ENCODE measurements around the gene FIZ1.

FIZ1 gene

DNA sequence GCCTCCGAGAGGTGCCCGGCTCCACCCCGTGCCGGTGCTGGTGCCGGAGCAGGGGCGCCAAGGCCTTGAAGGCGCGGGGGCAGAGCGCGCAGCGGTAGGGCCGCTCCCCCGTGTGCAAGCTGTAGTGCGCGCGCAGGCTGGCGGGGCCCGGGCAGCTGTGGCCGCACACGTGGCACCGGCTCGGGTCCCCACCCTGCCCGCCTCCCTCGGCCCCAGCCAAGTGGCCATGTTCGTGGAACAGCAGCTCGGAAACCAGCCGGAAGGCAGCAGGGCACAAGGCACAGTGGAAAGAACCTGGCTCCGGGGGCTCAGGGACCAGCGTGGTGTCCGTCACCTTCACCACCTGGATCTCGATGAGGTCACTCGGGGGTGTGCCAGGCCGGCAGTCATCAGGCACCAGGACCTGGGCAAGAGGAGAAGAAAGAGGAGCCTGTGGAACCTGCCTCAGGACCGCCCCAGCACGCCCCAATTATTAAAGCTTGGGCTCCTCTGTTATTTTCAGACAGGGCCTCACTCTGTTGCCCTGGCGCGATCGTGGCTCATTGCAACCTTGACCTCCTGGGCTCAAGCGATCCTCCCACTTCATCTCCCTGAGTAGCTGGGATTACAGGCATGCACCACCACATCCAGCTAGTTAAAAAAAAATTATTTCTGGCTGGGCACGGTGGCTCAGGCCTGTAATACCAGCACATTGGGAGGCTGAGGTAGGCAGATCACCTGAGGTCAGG, 23.1 kb upstream of the FIZ1 start:
- DNase-seq (no peak), ATAC-seq (peak; percentile 16)
- H3K4me3 Mint-ChIP-seq: no peak overlapping the region
- H3K27me3 Mint-ChIP-seq: no peaks in the 10 kb centered on the region
- H3K9me3 Mint-ChIP-seq: peaks cover 3 to 6% of the 10 kb centered on the region in 2 donors
- no peak overlapping the region for H3K27ac Mint-ChIP-seq
- peaks cover 71% of the 10 kb centered on the region for H3K4me1 Mint-ChIP-seq

- Mint-ChIP-seq H3K9me3 (peaks cover 3 to 6% of the 10 kb centered on the region in 2 donors), H3K27ac (no peak overlapping the region), H3K4me1 (peaks cover 66% of the 10 kb centered on the region), H3K4me3 (no peak overlapping the region), H3K27me3 (no peaks in the 10 kb centered on the region)
- DNase-seq (no peak), ATAC-seq (no peak)
Observed at GRCh38 chr19:55621673-55622231, 22.4 kb upstream of the FIZ1 start.

DNA sequence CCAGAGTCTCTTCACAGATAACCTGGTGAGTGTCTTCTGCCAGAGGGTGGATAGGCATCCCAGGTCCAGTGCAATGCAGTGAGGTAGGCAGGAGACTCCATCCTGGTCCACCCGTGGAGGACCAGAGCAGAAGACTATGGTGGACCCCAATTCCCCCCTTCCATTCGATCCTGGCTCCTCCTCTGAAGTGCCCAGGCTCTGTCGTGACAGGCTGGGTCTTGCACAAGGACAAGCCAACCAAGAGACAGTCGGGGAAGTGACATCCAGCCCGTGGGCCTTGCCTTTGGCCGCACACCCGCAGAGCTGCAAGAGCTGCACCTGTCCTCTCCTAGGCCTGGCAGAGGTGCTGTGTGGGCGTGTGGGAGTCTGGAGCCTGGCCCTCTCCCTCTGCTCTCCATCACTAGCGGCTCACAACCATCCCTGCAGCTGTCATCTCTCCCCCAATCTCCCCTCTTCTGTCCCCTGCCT, 21.9 kb upstream of the FIZ1 start:
- Mint-ChIP-seq H3K27me3 (no peaks in the 10 kb centered on the region), H3K4me1 (peaks cover 61% of the 10 kb centered on the region), H3K9me3 (peaks cover 3 to 6% of the 10 kb centered on the region in 2 donors), H3K27ac (peak overlapping the region in 1 of 2 donors; percentile 95), H3K4me3 (peak overlapping the region in 1 of 2 donors; percentile 54)
- DNase-seq: no peak
- ATAC-seq: no peak

DNA sequence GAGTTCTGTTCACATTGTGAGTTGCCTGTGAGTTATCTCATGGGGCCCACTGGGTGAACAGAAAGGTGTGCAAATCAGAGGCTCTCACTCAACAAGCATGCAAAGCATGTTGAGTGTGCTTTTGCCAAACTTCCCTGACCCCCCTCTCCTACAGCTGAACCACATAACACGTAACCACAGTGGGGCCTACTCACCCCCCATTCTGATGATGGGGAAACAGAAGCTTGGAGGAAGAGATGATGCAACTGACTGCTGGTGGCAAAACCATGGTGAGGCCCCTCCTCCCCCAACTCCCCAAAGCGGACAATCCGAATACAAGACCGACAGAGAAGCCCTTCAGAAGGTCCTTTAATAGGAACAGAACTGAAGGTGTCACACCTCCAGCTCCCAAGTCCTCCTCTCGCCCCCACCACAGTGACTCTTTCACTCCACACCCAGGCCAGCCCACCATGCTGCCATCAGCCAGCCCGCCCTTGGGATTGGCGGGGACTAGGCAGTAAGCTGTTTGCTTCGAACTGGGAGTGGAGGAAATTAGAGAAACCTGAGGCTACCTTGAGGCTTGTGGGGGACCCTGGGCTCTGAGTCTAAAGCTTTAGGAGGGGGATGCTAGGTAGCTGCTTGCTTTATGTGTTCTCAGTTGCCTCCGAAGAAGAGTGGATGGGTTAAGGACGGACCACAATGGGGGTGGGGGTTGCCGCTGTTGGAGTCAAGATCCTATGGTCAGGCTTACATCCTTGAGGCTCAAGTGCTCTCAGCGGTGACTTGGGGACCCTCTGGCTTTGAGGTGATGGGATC, 21.3 kb upstream of the FIZ1 start:
- ATAC-seq (peak; percentile 63), DNase-seq (peak; percentile 52 to 71)
- H3K9me3 Mint-ChIP-seq: peaks cover 3 to 6% of the 10 kb centered on the region in 2 donors
- H3K4me3 Mint-ChIP-seq: peak overlapping the region; percentile 54 to 60
- peaks cover 57% of the 10 kb centered on the region for H3K4me1 Mint-ChIP-seq
- no peaks in the 10 kb centered on the region for H3K27me3 Mint-ChIP-seq
- H3K27ac Mint-ChIP-seq: peak overlapping the region; percentile 89 to 95

DNA sequence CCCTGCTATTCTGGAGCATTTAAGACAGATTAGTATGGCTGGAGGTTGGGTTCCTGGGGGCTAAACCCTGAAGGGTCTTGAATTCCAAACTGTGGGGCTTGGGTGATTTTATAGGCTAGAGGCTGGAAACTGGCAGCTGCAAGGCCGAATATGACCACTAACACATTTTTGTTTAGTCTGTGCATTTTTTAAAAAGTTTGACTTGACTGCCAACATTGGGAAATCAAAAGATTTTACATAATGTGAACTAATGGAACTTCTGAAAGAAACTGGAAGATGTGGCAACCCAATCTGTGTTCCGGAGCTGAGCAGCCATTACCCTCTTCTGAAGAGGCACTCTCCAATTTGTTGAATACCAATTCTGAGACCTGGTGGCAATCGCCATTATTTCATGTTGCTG, 20.0 kb upstream of the FIZ1 start:
- no peak for DNase-seq
- Mint-ChIP-seq H3K27ac (peak overlapping the region in 1 of 2 donors; percentile 27), H3K4me1 (peaks cover 49% of the 10 kb centered on the region), H3K9me3 (peaks cover 3 to 6% of the 10 kb centered on the region in 2 donors), H3K27me3 (no peaks in the 10 kb centered on the region), H3K4me3 (no peak overlapping the region)
- ATAC-seq: no peak

GRCh38 chr19:55618426-55618825, 19.1 kb upstream of the FIZ1 start:
- Mint-ChIP-seq H3K4me3 (no peak overlapping the region), H3K27ac (peak overlapping the region in 1 of 2 donors; percentile 61), H3K4me1 (peaks cover 41% of the 10 kb centered on the region), H3K9me3 (no peaks in the 10 kb centered on the region), H3K27me3 (no peaks in the 10 kb centered on the region)
- no peak for DNase-seq
- ATAC-seq: no peak

DNA sequence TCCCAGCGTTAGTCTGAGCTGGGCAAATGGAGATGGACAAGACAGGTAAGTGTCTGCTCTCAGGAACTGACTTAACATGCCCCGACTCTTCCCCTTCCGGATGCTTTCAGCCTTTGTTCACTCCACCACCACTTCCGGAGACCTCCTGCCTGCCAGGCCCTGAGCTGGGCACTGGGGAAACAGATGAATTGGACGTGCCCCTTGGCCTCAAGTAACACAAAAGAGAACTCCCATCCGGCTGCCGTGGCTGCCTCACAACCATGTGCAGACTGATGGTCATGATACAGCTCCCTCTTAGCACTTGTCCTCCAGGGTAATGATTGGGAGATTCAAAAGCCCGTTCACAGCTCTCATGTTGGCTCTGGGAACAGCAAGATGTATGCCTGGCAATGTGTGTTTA, 18.1 kb upstream of the FIZ1 start:
- ATAC-seq (no peak), DNase-seq (no peak)
- Mint-ChIP-seq H3K27me3 (no peaks in the 10 kb centered on the region), H3K4me3 (no peak overlapping the region), H3K4me1 (peaks cover 41% of the 10 kb centered on the region), H3K27ac (no peak overlapping the region), H3K9me3 (no peaks in the 10 kb centered on the region)

- ATAC-seq (no peak), DNase-seq (no peak)
- Mint-ChIP-seq H3K4me3 (no peak overlapping the region), H3K27me3 (no peaks in the 10 kb centered on the region), H3K4me1 (peaks cover 42% of the 10 kb centered on the region), H3K27ac (no peak overlapping the region), H3K9me3 (no peaks in the 10 kb centered on the region)
Observed at GRCh38 chr19:55616395-55616875, 17.1 kb upstream of the FIZ1 start.

GRCh38 chr19:55615543-55616394, 16.5 kb upstream of the FIZ1 start:
- no peak overlapping the region for H3K27ac Mint-ChIP-seq
- ATAC-seq (peak; percentile 19), DNase-seq (no peak)
- no peak overlapping the region for H3K4me3 Mint-ChIP-seq
- no peaks in the 10 kb centered on the region for H3K27me3 Mint-ChIP-seq
- H3K9me3 Mint-ChIP-seq: no peaks in the 10 kb centered on the region
- H3K4me1 Mint-ChIP-seq: peaks cover 42% of the 10 kb centered on the region

GRCh38 chr19:55614711-55615542, 15.6 kb upstream of the FIZ1 start:
- Mint-ChIP-seq H3K27me3 (no peaks in the 10 kb centered on the region), H3K4me1 (peaks cover 40% of the 10 kb centered on the region), H3K27ac (no peak overlapping the region), H3K9me3 (no peaks in the 10 kb centered on the region), H3K4me3 (no peak overlapping the region)
- ATAC-seq (peak; percentile 70), DNase-seq (no peak)

DNA sequence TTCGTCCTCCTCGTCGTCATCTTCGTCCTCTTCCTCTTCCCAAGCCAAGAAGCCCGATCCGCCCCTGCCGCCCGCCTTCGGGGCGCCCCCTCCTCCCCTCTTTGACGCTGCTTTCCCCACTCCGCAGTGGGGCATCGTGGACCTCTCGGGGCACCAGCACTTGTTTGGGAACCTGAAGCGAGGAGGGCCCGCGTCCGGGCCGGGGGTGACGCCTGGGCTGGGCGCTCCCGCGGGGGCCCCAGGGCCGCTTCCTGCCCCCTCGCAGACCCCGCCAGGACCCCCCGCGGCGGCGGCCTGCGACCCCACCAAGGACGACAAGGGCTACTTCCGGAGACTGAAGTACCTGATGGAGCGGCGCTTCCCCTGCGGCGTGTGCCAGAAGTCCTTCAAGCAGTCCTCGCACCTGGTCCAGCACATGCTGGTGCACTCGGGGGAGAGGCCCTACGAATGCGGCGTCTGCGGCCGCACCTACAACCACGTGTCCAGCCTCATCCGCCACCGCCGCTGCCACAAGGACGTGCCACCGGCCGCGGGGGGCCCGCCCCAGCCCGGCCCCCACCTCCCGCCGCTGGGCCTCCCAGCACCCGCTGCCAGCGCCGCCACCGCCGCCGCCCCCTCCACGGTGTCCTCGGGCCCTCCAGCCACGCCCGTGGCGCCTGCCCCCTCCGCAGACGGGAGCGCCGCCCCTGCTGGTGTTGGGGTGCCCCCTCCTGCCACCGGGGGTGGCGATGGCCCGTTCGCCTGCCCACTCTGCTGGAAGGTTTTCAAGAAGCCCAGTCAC, 14.8 kb upstream of the FIZ1 start:
- no peaks in the 10 kb centered on the region for H3K9me3 Mint-ChIP-seq
- peaks cover 40% of the 10 kb centered on the region for H3K4me1 Mint-ChIP-seq
- peak; percentile 61 for ATAC-seq
- no peak for DNase-seq
- H3K4me3 Mint-ChIP-seq: no peak overlapping the region
- H3K27ac Mint-ChIP-seq: peak overlapping the region in 1 of 2 donors; percentile 54
- H3K27me3 Mint-ChIP-seq: no peaks in the 10 kb centered on the region

GRCh38 chr19:55613396-55613795, 14.1 kb upstream of the FIZ1 start:
- ATAC-seq: no peak
- Mint-ChIP-seq H3K4me3 (no peak overlapping the region), H3K9me3 (no peaks in the 10 kb centered on the region), H3K4me1 (peaks cover 35% of the 10 kb centered on the region), H3K27me3 (no peaks in the 10 kb centered on the region), H3K27ac (no peak overlapping the region)
- DNase-seq: no peak

DNA sequence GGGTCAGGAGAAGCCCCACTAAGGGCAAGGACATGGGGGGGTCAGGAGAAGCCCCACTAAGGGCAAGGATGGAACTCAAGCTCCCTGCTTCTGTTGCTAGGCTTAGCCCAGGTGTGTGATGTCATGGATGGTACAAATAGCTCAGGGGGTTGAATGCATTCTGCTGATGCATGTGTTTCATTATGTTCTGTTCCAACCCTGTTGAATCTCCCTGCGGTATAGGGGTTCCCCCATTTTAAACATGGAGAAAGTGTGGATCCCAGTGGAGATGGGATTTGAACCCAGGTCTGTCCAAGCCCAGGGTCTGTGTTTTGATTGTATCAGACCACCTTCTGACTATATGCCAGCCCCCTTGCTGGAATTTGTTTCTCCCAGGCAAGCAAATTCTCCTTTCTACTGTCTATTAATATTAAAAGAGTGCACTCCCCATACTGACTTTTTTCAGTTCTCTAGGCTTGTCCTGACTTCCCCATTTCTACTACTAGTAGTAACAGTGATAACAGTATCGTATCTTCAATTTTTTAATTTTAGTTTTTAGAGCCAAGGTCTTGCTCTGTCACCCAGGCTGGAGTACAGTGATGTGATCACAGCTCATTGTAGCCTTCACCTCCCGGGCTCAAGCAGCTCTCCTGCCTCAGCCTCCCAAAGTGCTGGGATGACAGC, 12.8 kb upstream of the FIZ1 start:
- ATAC-seq: no peak
- no peaks in the 10 kb centered on the region for H3K9me3 Mint-ChIP-seq
- peak overlapping the region; percentile 44 to 66 for H3K27ac Mint-ChIP-seq
- no peak for DNase-seq
- H3K27me3 Mint-ChIP-seq: no peaks in the 10 kb centered on the region
- H3K4me1 Mint-ChIP-seq: peaks cover 45% of the 10 kb centered on the region
- no peak overlapping the region for H3K4me3 Mint-ChIP-seq

Data from stimulated activated naive CD8-positive, alpha-beta T cell treated with anti-CD3 and anti-CD28 coated beads, Interleukin-15, amount 100 ng/mL, for 72 hours (primary cell).